Effector memory CD4-positive, alpha-beta T cell (primary cell): Measurements from ENCODE around the gene TNNI3.
"Not testable (repeated sequence)": the region's sequence is repeated elsewhere in the genome, so short reads cannot be mapped to it uniquely, and the experiment has no call there.

Experiments used
- DNase-seq, 3 donors: peaks; one replicate each; pipeline ENCODE4 v3.0.0-alpha.2; 2020
- H3K27ac ChIP-seq: 2 replicates; pipeline ENCODE4 v1.7.0; 2013; ENCODE audit warnings: mild to moderate bottlenecking, low read length, moderate library complexity; ENCODE audit not compliant: insufficient read depth, poor library complexity, severe bottlenecking
- H3K27me3 ChIP-seq: replicated peaks from 2 replicates; pipeline ENCODE4 v1.7.0; 2013; ENCODE audit warnings: mild to moderate bottlenecking, low read length; ENCODE audit not compliant: insufficient read depth, control insufficient read depth, poor library complexity, severe bottlenecking
- H3K36me3 ChIP-seq: 2 replicates; pipeline ENCODE4 v1.7.0; 2013; ENCODE audit warnings: mild to moderate bottlenecking, low read length, moderate library complexity; ENCODE audit not compliant: control insufficient read depth, insufficient read depth
- H3K4me1 ChIP-seq: 2 replicates; pipeline ENCODE4 v1.7.0; 2013; ENCODE audit warnings: low read length, mild to moderate bottlenecking; ENCODE audit not compliant: control insufficient read depth, insufficient read depth, poor library complexity, severe bottlenecking
- H3K4me3 ChIP-seq: 2 replicates; pipeline ENCODE4 v1.7.0; 2013; ENCODE audit warnings: low read length, low read depth, mild to moderate bottlenecking; ENCODE audit not compliant: insufficient read depth, poor library complexity, severe bottlenecking
- H3K9me3 ChIP-seq: 2 replicates; pipeline ENCODE4 v1.7.0; 2013; ENCODE audit warnings: mild to moderate bottlenecking, low read length, moderate library complexity; ENCODE audit not compliant: control insufficient read depth
- total RNA-seq, 3 donors: gene quantifications; one replicate each; lab custom pipeline; 2026; lab: John Stamatoyannopoulos, UW

Gene TNNI3
- 0 to 0.17 (median 0) reads per million in 3 donors for total RNA-seq

DNA sequence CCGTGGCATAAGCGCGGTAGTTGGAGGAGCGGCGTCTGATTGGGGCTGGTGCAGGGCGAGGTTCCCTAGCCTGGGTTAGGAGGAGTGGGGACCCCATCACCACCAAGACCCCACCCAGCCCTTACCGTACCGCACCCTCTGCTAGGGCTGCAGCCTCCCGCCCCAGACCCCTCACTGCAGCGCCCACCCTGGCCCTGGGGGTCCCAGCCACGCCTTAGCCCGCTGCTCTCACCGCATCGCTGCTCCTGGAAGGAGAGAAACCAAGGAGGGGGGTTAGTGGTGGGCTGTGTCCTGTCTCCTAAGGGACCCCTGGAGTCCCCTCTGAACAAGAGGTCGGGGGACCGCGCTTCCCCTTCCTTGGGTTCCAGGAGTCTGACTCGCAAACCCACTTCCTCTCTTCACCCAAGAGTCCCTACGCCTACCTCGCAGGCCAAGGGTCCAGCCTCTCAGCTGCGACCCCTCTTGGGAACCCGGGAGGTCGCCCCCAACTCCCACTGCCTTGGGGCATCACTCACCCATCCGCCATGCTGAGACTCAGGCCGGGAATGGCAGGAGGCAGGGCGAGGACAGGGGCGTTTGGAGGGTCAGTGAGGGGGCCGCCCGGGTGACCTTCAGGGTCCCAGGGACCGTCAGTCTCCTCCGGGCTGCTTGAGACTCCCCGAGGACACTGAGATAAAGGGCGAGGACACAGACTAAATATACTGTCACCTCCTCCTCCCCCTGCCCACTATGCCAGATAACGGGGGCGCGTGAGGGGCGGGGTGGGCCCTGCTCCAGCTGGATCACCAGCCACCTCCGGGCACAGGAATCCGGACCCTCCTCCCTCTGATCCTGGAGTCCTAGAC lies at the start of gene TNNI3:
TNNI3 (minus strand) TSS at position 669 of the 845 bp plus-strand sequence; CDS start at position 526, 143 bp downstream.
- peaks cover 11% of the 10 kb centered on the region for H3K4me1 ChIP-seq
- H3K27ac ChIP-seq, result no peak within 1 kb of the TSS
- H3K9me3 ChIP-seq, result no peaks in the 10 kb centered on the region
- peaks cover 44% of the 10 kb centered on the region for H3K27me3 ChIP-seq
- no peak within 1 kb of the TSS for H3K4me3 ChIP-seq
- H3K36me3 ChIP-seq, result no peaks in the 10 kb centered on the region
- no peak for DNase-seq

DNA sequence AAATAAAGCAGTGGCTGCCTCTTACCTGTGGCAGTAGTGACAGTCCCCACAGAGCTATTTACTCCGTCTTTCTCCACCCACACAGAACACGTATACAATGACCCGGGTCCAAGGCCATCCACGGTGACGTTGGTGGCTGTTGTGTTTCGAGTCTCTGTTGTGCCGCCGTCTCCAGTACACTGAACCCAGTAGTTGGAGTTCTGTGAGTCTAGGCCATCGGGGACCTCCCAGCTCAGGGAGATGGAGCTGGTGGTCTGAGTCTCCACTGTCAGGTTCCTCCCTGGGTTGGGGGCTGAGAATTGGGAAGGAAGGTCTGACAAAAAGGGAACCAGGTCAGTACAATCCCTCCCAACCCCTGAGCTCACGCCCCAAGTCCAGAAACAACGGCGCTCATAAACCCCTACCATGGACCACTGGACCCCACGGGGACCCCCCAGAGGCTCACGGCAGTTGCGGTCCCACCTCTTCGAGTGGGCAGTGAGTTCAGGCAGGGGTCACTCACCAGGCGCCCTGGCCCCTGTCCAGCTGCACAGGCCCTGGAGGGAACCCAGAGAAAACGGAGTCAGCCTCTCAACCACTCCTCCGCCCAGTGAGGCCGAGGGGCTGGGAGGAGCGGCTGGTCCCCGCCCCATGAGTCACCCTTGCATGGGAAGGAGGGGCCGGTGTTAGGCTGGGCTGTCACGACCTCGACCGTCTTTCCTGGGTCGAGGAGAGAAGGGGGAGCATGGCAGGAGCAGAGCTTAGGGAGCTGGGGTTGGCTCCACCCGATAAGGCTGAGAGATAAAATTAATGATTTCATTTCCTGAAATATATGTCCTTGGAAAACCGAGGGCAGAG lies 49.4 kb upstream of the TNNI3 start:
- peaks cover 5% of the 10 kb centered on the region for H3K27me3 ChIP-seq
- no peaks in the 10 kb centered on the region for H3K9me3 ChIP-seq
- DNase-seq, result no peak
- no peak overlapping the region for H3K27ac ChIP-seq
- H3K36me3 ChIP-seq, result no peaks in the 10 kb centered on the region
- no peak overlapping the region for H3K4me3 ChIP-seq
- no peaks in the 10 kb centered on the region for H3K4me1 ChIP-seq

DNA sequence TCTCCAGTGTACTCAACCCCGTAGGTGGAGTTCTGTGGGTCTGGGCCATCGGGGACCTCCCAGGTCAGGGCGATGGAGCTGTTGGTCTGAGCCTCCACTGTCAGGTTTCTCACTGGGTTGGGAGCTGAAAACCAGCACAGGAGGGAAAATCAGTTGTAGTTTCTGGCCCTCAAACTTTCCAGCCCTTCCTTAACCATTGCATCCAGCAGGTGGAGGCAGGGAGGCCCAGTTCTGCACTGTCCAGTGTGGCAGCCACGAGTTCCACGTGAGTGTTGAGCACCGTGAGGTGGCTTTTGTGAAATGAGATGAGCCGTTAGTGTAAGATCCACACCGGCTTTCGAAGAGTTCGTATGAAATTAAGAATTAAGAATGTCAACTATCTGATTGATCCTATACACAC lies 44.7 kb upstream of the TNNI3 start:
- not testable (repeated sequence) for H3K4me1 ChIP-seq, DNase-seq, H3K9me3 ChIP-seq, H3K4me3 ChIP-seq, H3K36me3 ChIP-seq, H3K27me3 ChIP-seq, H3K27ac ChIP-seq

- DNase-seq, result no peak
Measured at GRCh38 chr19:55199620-55200204, 42.2 kb upstream of the TNNI3 start.

DNA sequence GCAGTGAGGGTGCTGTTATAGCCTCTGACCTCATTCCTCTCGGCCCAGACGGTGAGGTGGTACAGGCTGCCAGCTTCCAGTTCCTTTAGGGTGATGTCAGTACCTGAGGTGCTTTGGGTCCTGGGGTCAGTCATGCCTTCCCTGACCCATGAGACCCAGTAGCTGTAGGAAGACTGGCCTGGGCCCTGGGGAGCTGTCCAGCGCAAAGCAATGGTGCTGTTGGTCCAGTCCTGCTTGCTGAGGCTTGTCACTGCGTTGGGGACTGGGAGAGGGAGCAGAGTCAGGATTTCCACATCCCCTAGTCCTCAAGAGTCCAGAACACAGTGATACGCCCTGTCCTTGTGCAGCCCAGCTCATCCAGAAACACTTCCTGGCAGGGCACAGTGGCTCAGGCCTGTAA lies 41.1 kb upstream of the TNNI3 start:
- H3K36me3 ChIP-seq, result no peaks in the 10 kb centered on the region
- DNase-seq, result no peak
- no peaks in the 10 kb centered on the region for H3K27me3 ChIP-seq

More at GRCh38 chr19:55199620-55200204, 42.2 kb upstream of the TNNI3 start:
- Histone ChIP-seq H3K27ac (no peak overlapping the region), H3K27me3 (no peaks in the 10 kb centered on the region), H3K4me1 (no peaks in the 10 kb centered on the region), H3K36me3 (no peaks in the 10 kb centered on the region), H3K4me3 (no peak overlapping the region), H3K9me3 (no peaks in the 10 kb centered on the region)

GRCh38 chr19:55197528-55197927 lies 40.0 kb upstream of the TNNI3 start:
- no peak overlapping the region for H3K27ac ChIP-seq
- H3K9me3 ChIP-seq, result no peaks in the 10 kb centered on the region
- H3K27me3 ChIP-seq, result no peaks in the 10 kb centered on the region
- no peaks in the 10 kb centered on the region for H3K36me3 ChIP-seq
- H3K4me1 ChIP-seq, result no peaks in the 10 kb centered on the region
- DNase-seq, result no peak
- no peak overlapping the region for H3K4me3 ChIP-seq

More for the DNA sequence above, 41.1 kb upstream of the TNNI3 start:
- Histone ChIP-seq H3K9me3 (no peaks in the 10 kb centered on the region), H3K4me3 (no peak overlapping the region), H3K4me1 (no peaks in the 10 kb centered on the region), H3K27ac (no peak overlapping the region)

DNA sequence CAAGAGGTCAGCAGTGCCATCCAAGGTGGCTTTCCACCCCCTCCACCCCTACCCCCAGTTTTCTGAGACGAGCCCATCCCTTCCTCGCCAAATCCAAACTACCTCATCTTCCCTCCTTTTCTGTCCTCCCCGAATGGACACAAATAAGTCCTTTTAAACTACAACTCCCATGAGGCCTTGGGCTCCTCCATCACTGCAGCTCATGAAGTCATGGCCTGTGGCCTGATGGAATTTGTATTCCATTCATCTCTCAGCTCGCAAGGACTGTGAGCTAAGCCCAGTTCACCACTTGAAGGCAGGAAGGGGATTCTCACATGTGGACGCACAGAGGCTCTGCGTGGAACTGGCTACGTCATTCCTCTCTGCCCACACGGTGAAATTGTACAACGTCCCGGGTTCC lies 39.3 kb upstream of the TNNI3 start:
- Histone ChIP-seq H3K9me3 (no peaks in the 10 kb centered on the region), H3K4me1 (no peaks in the 10 kb centered on the region), H3K27me3 (no peaks in the 10 kb centered on the region), H3K36me3 (no peaks in the 10 kb centered on the region), H3K27ac (no peak overlapping the region), H3K4me3 (no peak overlapping the region)
- DNase-seq, result no peak

- H3K36me3 ChIP-seq, result no peaks in the 10 kb centered on the region
- DNase-seq, result no peak
- H3K4me1 ChIP-seq, result no peaks in the 10 kb centered on the region
- no peaks in the 10 kb centered on the region for H3K27me3 ChIP-seq
- H3K9me3 ChIP-seq, result no peaks in the 10 kb centered on the region
- H3K4me3 ChIP-seq, result no peak overlapping the region
- H3K27ac ChIP-seq, result no peak overlapping the region
Measured at GRCh38 chr19:55193481-55193880, 35.9 kb upstream of the TNNI3 start.

DNA sequence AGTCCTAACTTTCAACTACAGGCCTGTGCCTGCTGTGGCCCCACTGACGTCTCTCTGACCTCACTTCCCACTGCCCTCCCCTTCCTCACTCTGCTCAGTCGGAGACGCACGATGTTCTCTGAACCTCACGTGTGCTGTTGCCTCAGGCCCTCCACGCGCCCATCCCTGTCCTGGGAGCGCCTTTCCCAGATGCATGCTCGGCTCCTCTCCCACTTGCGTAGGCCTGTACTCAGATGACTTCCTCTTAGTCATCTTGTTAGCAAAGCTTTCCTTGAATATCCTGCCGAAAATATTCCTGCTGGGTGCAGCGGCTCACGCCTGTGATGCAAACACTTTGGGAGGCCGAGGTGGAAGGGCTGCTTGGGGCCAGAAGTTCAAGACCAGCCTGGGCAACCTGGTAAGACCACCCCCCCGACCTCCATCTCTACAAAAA lies 31.9 kb upstream of the TNNI3 start:
- Histone ChIP-seq H3K4me1 (no peaks in the 10 kb centered on the region), H3K9me3 (no peaks in the 10 kb centered on the region), H3K4me3 (no peak overlapping the region), H3K27me3 (no peaks in the 10 kb centered on the region), H3K36me3 (no peaks in the 10 kb centered on the region), H3K27ac (no peak overlapping the region)
- DNase-seq, result no peak
